SK-MEL-5 (cell line): ENCODE measurements around the gene PODXL2. TPM values are rescaled to one million over a fixed set of nuclear protein-coding genes. Genes with fewer than 3 reads are reported as not detected.
"Not testable (repeated sequence)": the region's sequence is repeated elsewhere in the genome, so short reads cannot be mapped to it uniquely, and the experiment has no call there.

Experiments used
- DNase-seq: peaks from one replicate; pipeline ENCODE4 v3.0.0-alpha.2; 2016; ENCODE audit warnings: low read depth, low spot score
- in situ Hi-C: cut with HindIII; loops from 2 replicates; pipeline ENCODE4 v1.10.0; 2016; ENCODE audit warnings: low sequenced_read_pairs, high pct_unique_total_duplicates, low pct_unique_long_range_greater_than_20kb
- total RNA-seq: library from RNA; depleted of rRNA; stranded (reverse); fragments of >200 nt; shearing (Covaris generic); gene quantifications from 2 replicates; pipeline ENCODE4 v1.2.3, GENCODE V29; 2014

The PODXL2 gene
- total RNA-seq, 1 experiment from 2014 or later = 199 TPM

DNA sequence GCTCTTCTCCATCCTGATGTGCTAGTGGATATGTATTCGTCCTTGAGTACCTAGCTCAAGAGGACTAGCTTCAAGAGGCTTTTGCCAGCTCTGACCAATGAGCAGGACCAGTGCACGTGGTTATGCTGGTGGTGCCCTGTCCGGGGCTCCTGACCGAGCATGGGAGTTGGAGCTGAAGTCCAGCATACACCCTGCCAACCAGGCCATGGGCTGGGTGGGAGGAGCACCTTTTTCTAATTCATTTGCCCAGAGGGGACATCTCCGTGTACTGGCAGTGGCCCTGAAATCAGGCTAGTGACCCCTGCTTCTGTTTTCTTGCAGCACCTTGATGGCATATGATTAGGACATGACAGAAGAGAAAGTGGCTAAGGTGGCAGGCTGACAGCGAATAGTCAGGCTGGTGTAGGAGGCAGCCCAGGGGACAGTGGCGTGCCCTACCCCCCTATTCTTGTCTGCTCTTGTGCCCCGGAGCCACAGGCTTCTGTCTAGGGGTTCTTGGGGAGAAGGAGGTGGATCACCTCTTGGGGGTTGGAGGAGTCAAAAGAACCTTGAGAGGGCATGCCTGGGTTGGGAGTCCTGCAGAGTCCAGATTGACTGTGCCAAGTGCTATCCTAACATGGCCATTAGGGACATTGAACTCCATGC, 16.5 kb downstream of the PODXL2 start:
- DNase-seq = no peak
- in situ Hi-C loops = no loop called here

DNA sequence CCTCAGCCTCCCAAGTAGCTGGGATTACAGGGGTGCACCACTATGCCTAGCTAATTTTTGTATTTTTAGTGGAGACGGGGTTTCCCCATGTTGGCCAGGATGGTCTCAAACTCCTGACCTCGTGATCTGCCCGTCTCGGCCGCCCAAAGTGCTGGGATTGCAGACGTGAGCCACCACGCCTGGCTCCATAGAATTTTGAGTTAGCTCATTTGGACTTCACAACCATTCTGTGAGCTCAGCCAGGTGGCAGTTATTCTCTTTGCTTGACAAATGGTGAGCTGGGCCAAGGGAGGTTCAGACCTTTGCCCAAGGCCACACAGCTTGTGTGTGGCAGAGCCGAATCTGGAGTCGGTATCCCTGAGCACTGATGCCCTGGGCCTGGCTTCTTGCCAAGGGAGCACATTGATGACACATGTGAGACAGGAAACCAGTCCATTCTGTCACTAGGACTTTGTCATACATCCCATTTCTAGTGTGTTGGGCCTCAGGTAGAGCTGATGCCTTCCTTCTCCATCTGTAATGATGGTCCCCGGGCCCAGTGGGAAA, 17.6 kb downstream of the PODXL2 start:
- DNase-seq = no peak
- in situ Hi-C loops = no loop called here

DNA sequence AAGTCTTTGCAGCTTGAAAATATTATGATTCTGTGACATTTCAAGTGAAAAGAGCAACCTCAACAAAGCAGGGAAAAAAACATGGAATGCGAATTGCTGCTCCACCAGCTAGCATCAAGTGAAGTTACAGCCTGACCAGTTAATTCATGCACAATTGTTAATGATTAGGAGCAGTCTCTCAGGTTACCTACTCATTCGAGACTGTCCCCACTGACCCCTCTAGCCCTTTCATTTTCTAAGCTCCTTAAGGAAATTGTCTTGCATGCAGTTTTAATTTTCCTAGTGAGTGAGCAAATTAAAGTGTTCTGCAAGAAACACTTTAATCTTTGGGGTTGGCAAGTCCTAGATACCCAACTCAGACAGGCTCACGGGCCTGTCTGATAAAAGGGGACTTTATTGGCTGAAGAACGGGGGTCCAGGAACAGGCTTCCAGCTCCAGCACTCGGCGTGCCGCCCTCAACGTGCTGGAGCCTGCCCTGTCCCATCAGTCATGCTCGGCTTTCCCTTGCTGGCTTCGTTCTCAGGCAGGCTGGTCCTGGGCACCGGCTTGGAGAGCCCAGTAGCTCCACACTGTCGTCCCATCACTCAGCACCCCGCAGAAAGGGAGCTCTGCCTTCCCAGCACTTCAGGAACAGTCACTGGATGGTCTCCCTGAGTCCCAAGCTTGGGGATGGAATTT, 18.3 kb downstream of the PODXL2 start:
- in situ Hi-C loops = no loop called here
- DNase-seq = no peak

DNA sequence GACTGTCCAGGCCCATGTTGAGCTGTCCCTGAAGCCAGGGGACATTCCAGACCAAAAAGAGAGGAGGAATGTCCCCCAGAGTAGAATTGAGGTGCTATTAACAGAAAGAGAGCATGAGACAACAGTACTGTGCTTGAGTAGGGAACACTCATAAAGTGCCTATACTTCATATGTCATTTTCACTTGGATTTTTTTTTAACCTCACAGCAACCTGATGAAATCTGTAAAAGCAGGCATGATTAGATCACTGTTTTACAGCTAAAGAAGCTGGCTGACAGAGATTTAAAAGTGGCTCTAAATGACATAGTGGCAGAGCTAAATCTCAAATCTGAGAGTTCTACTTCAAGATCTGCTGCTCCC, 18.8 kb downstream of the PODXL2 start:
- no peak for DNase-seq
- in situ Hi-C loops = no loop called here

DNA sequence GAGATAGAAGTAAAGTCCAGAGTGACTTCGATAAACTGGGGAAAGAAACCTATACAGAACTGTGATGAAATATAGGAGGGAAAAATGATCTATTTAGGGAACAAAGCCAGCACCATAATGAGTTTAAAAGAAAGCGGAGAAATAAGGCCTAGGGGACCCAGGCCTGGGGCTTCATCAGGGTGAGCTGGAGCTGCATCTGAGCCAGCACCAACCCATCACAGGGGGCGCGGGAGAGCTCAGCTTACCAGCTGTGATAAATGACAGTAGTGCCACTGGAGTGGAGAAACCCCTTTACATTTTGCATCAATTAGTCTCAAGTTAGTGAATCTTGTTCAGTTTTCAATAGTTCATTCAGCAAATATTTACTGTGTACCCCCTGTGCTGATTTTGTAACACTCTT, 21.3 kb downstream of the PODXL2 start:
- in situ Hi-C loops = no loop called here
- DNase-seq = no peak

DNA sequence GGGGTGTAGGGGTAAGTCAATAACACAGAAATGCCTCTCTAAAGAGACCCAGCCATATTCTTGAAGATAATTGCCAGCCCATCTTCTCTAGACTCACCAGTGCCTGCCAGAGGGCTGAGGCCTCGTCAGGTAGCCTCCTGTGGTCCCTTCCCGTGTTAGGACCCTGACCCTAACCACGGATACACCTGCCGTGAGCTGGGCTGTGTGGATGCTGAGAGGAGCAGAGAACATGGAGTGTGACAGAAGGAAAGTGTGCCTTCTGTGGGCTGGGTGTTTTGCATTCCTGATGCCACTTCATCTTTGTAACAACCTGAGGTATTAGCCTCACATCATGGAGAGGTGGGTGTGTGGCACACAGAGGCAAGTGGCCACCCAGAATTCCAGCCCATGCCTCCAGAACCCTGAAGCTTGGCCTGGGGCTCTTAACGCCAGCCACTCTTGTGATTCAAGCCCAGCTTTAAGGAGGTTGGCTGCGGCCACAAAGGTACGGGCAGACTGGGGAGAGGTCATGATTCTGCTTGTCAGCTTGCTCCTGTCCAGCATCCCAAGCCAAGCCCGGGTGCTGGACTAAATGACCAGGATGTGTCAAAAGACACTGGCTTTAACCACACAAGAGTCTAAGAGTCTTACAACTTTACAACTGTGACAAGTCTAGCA, 22.7 kb downstream of the PODXL2 start:
- DNase-seq = no peak
- in situ Hi-C loops = no loop called here

DNA sequence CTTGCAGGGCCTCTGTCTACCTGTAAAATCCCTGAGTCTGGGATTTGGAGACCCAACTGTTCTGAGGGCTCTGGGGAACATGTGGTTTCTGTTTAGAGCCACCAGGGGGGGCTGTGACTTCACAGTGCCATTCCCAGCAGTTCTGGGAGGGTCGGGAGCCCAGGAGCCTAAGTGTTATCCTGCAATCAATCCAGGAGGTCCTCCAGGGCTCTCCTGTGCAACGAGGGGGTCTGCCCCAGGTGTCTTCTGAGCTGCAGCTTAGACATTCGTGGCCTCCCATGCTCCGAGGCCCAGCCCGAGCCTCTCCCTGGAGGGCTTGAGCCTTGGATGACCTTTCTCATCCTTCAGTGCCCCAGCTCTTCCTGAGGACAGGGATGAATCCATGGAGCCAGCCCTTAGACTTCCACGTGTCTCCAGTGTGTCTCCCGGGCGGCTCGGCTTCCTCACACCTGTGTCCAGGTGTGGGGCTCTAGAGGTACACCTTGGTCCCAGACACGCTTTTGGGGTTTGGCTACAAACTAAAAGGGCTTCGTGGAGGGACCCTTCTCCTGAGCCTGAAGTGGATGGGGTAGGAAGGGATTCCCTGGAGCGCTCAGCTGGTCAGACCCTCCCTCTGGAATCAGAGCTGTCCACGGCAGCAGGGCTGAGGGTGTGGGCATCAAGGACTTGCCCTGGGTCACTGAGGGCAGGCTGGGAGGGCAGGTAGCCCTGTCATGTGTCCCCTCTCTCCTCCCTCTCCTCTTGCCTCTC, 23.4 kb downstream of the PODXL2 start:
- DNase-seq = peak; percentile 75
- in situ Hi-C loops = no loop called here

DNA sequence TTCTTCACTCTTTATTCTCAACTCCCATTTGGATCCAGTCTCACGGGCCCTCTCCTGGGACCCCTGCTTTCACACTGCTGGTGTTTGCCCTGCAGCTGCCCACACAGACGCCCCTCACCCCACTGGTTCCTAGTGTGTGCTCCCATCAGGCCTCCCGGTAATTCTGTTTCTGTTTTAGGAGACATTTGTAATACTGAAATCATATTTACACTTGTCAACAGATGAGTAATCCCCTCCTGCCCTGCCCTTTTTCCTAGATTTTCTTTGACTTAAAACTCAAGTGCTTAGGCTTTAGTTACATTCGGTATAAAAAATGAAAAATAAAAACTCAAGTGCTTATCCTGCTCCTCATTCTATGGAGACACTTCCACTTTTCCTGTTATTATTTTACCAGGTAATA, 25.4 kb downstream of the PODXL2 start:
- no peak for DNase-seq
- in situ Hi-C loops = no loop called here

DNA sequence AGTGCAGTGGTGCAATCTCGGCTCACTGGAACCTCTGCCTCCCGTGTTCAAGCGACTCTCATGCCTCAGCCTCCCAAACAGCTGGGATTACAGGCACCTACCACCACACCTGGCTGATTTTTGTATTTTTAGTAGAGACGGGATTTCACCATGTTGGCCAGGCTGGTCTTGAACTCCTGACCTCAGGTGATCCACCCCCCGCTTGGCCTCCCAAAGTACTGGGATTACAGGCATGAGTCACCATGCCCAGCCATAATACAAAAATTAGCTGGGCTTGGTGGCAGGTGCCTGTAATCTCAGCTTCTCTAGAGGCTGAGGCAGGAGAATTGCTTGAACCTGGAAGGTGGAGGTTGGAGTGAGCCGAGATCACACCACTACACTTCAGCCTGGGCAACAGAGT, 26.0 kb downstream of the PODXL2 start:
- in situ Hi-C loops = not testable (repeated sequence)

DNA sequence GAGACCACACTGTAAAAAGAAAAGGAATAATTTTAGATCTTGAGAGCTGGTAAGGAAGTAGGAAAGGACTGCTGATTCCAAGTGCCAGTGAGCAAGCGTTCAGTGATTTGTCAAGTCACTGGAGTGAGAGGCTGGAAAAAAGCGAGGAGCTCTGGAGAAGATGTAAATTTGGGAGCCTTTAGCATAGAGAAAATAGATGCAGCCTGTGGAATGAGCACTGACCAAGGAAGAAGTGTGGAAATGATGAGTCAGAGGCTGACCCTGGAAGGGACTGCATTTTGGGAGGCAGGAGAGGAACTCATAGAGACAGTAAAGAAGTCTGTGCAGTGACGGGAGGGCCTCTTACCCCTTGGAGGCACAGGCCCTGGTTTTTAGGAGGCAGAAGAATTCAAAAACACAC, 26.7 kb downstream of the PODXL2 start:
- DNase-seq = no peak
- in situ Hi-C loops = no loop called here

More for the DNA sequence above, 26.0 kb downstream of the PODXL2 start:
- DNase-seq = not testable (repeated sequence)

DNA sequence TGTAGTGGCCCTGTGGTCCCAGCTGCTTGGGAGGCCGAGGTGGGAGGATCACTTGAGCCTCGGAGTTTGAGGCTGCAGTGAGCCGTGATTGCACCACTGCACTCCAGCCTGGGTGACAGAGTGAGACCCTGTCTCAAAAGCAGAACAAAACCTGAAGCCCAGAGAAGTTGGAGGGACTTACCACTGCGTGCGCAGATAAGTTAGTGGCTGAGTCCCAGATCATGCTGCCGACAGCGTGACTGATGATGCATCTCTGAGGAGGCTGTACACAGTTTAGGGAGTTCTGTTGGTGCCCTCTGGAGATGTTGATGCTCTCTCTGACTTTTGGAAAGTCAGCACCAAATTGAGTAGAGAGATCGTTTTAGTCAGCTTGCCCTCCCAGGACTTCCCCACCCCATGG, 27.9 kb downstream of the PODXL2 start:
- DNase-seq = no peak
- in situ Hi-C loops = no loop called here

DNA sequence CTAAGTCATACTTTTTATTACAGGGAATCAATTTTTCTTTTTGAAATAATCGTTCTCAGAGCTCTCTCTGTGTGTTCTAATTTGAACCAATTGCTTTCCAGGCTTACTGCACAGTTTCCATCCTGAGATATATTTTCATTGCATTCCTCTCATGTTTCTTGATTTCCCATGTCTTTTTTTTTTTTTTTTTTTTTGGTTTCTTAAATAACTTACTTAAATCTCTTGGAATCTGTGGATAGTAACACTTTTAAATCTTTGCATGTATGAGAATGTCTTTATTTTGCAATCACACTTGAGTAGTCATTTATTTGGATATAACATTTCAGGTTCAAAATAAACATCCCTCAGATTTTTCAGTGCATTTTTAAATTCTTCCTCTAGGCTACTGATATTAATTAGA, 29.2 kb downstream of the PODXL2 start:
- in situ Hi-C loops = no loop called here
- no peak for DNase-seq

DNA sequence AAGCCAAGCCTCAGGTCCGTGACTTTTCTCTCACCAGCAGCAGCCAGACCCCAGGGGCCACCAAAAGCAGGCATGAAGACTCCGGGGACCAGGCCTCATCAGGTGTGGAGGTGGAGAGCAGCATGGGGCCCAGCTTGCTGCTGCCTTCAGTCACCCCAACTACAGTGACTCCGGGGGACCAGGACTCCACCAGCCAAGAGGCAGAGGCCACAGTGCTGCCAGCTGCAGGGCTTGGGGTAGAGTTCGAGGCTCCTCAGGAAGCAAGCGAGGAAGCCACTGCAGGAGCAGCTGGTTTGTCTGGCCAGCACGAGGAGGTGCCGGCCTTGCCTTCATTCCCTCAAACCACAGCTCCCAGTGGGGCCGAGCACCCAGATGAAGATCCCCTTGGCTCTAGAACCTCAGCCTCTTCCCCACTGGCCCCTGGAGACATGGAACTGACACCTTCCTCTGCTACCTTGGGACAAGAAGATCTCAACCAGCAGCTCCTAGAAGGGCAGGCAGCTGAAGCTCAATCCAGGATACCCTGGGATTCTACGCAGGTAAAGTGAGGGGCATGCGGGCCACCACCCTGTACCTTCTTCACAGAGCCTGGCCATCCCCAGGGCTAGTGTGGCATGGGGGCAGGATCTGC, 31.8 kb downstream of the PODXL2 start:
- in situ Hi-C loops = no loop called here
- no peak for DNase-seq

DNA sequence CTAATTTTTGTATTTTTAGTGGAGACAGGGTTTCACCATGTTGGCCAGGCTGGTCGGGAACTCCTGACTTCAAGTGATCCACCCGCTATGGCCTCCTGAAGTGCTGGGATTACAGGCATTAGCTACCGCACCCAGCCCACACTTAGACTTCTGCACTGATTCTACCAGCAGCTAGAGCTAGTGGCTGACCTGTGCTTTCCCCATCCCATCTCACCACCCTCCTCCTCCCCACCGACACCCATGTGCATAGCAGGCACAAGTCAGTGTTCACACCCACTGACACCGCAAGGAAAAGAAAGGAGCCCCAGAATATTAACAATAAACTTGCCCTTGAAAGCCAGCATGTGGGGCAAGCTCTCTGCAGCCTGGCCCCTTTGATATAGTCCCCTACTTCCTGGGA, 32.6 kb downstream of the PODXL2 start:
- no peak for DNase-seq
- in situ Hi-C loops = no loop called here

DNA sequence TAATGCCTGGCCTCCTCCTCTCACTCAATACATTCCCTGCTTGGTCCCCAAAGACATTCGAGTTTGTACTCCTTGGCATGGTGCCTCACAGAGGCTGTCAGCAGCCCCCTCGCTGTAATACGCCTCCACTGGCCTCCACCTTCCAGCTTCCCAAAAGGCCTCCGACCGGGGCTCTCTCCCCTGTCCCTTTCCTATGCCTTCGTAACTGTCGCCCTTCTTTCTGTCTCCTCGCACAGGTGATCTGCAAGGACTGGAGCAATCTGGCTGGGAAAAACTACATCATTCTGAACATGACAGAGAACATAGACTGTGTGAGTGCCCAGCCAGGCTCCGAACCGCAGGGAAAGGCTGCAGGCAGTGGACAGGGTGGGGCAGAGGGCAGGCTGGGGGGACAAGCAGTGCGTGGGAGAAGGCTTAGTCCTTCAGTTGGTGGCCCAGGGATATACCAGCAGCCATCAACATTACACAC, 33.0 kb downstream of the PODXL2 start:
- DNase-seq = no peak
- in situ Hi-C loops = no loop called here

DNA sequence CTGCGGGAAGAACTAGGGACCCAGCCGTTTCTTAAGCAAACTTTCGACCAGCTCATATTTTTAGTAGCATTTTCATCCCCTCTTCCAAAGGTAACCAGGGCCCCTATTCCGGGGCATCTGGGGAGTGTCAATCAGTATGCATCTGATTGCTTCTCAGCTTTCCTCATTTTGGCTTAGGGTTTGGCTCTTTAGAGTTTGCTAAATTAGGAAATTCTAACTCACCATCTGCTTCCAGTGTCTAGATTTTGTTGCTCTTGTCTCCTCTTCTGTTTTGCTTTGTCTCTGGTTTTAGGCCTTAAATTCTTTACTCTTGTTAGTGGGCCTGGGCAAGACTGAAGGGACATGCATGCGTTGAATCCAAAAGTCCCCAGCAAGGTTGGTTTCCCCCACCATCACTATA, 34.2 kb downstream of the PODXL2 start:
- DNase-seq = no peak
- in situ Hi-C loops = no loop called here

DNA sequence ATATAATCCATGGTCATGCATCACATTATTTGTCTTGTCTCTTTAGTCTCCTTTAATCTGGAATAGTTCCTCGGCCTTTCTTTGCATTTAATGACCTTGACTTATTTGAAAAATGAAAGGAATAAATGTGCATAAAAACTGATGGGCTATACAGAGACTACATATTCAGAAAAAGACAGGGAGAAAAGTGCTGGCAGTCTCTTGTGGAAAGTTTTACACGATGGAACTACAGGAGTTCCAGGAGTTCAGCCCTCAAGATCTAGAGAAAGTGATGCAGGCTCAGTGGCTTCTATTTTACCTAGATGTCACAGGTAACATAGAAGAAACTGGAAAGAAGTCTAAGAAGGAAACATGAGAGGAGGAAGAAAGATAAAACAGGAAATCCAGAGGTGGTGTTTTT, 36.2 kb downstream of the PODXL2 start:
- in situ Hi-C loops = no loop called here
- DNase-seq = no peak

DNA sequence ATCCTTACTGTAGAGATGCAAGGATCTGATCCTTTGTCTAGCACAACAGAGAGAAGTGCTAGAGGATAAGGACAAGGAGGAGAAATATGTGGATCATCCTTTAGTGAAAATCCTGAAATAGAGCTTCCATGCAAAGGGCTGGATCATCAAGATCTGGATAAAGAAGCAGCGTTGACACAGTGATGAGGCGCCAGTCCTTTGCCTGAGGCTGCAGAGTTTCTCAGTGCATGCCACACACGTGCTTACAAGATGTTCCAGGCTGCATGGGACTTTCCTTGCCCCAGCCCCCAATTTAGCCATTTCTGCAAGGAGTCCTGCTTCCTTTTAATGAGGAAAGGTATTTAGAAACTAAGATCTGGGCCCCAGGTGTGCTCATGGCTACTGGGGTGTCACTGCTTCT, 36.6 kb downstream of the PODXL2 start:
- in situ Hi-C loops = no loop called here
- no peak for DNase-seq
